Stimulated activated CD8-positive, alpha-beta memory T cell treated with anti-CD3 and anti-CD28 coated beads, Interleukin-4, amount 100 ng/mL, for 1 hour (primary cell): ENCODE measurements around the gene SRC.

Source experiments
- DNase-seq, 2 donors: peaks; one replicate each; pipeline ENCODE4 v3.0.0-alpha.2; 2020; ENCODE audit warnings: low read depth in 2 of 2, low spot score in 1 of 2

SRC gene

DNA sequence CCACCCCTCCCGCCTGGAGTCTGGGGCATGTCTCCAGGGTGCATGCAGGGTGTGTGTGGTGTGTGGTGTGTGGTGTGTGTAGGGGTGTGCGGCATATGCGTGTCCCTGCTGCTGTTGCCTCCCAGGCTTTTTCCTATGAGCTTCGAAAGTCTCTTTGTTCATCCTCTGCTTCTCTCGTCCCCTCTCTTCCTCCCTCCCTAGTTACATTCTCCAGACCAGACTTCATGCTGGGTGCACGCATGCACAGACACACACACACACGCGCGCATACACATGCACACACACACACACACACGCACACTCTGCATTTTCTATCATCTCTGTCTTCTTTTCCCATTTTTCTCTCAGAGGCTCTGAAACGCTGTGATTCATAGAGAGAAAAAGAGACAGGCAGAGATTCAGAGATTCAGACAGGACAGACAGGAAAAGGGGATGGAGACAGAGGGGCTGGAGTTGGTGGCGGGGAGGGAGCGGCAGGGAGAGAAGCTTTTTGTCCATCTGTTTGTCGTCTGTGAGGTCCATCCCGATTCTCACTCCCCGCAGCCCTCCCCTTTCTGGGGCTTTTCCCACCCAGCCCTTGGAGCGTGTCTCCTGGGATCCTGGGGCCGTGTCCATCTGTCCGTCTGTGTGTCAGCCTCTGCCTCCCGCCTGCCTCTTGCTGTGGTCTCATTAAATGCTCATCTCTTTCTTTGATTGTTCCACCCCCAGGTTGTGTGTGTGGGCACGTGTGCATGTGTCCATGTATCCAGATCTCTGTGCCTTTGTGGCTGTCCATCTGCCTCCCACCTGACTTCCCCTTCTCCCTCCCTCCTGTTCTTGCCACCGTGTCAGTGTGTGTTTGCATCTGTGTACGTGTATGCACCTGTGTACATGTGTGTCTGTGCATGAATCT, 62.6 kb downstream of the SRC start:
- DNase-seq, result no peak

DNA sequence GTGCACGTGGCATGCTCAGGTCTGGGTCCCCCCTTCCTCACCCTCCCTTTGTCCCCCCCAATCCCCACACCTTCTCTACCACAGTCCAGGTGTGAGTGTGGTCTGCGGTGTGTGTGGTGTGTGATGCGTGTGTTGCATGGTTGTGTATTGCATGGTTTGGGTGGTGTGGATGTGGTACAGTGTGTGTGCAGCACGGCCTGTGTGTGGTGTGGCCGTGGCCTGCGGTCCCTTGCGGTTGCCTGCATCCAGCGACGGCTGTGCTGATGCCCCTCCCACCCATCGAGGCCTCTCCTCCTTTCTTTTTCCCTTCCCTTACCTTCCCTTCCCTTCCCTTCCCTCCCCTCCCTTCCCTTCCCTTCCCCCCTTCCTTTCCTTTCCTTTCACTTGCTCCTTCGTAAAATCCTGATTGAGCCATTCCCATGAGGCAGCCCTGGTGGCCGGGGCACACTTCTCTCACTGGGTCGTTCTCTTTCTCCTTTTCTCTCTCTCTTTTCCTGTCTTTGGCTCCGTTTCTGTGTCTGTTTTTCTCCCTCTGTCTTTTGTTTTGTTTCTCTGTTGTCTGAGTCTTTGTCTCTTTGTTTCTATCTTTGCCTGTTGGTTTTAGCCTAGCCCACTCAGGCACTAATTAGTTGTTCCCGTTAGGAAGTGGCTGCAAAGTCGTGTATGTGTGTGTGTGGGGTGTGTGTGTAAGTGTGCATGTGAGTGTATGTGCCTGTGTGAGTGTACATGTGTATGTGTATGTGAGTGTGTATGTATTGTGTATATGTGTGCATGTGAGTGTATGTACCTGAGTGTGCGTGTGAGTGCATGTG, 65.7 kb downstream of the SRC start:
- no peak for DNase-seq

DNA sequence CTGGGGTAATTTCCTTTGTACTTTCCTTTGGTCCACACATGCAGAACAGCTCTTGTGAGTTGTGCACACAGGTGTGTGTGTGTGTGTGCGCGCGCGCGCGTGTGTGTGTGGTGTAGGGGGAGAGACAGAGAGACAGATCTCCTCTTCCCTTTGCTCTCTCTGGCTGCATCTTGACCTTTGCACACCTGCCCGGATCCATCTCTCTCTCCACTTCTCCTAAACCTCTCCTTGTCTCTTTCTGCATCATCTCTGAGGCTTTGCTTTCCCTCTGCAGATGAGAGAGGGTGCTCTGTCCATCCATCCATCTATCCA, 67.0 kb downstream of the SRC start:
- no peak for DNase-seq

DNA sequence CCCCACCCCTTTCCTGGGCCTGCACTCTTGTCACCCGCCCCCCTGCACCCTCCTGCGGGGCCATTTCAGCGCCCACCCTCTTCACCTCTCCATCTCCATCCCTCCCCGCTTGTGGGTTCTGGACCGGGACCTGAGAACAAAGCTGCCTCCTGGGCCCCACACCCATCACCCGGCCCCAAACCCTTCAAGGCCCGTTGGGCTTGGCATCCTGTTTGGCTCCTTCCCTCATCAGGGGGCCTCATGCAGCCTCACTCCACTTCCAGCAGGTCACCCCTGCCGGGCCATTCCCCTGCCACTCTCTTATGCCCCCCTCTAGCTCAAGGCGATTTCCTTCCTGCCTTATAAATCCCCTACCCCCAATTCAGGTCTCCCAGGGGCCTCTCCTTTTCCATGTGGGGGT, 67.4 kb downstream of the SRC start:
- DNase-seq, result no peak

DNA sequence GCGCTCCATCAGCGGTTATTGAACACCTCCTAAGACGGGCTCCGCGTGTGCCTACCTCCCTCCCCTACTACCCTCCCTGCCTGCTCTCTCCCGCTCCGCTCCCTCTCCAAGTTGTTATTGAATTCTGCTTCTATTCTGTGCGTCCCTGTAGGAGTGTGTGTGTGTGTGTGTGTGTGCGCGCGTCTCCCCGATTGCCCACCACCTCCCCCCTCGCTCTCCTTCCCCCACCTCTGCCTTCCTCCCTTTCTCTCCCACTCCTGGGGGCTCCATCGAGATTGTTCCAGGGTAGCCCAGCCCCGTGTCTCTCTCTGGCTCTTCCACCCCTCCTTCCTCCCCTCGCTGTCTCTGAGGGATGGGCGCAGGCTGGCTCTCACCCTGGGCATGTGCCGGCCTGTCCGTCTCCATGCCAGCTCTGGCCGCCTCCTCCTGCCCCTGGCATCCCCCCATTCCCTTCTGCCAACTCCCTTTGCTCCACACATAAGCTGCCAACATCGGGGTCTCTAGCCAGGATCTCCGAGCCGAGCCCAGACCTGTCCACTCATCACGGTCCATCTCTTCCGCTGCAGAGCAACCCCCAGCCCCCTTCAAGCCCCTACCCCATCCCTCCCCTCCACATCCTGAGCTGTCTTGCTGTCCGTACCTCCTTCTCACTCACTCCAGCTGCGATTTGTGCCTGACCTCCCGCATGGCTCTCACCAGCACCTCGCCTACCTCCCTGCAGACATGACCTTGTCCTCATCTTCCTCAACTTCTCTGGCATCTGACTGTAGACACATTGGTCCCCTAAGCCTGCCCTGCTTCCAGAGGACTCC, 68.5 kb downstream of the SRC start:
- DNase-seq, result no peak

DNA sequence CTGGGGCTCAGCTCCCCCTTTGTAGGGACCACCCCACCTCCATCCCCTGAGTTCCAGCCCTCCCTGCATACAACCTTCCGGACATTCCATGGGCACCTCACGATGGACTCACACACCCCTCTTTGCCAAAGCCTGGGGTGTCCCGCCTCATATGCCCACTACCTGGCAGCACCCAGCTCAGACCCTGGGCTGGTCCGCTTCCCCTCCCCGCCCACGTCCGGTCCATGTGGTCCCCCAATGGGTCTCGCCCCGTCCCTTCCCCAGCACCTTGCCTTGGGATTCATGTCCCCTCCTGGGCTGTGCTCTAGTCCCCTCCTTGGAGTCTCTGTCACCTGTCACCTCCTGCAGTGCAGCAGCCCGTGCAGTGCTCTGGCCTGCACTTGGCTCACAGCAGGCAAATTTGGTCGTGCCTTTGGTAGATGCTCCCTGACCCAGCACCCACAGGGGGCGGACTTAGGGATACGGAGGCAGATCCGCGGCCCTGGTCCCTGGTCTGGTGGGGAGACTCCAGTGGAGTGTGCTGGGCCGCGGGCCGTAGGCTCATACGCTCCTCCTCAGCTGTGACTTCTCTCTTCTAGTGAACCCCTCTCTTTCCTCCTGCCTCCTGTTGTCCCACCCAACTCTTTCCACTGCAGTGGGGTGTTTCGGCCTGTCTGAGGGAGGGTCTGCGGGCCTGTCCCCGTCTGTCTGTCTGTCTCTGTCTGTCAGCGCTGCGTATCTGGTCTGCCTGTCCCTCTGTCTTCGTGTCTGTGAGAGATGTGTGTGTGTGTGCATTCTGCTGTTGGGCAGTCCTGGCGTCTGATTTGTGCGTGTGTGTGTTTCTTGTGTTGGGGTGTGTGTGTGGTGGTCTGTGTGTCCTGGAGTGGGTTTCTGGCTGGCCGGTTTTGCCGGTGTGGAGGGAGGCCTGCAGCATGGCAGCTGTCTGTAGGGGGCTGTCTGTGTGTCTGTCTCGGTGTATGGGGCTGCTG, 69.5 kb downstream of the SRC start:
- DNase-seq, result no peak

DNA sequence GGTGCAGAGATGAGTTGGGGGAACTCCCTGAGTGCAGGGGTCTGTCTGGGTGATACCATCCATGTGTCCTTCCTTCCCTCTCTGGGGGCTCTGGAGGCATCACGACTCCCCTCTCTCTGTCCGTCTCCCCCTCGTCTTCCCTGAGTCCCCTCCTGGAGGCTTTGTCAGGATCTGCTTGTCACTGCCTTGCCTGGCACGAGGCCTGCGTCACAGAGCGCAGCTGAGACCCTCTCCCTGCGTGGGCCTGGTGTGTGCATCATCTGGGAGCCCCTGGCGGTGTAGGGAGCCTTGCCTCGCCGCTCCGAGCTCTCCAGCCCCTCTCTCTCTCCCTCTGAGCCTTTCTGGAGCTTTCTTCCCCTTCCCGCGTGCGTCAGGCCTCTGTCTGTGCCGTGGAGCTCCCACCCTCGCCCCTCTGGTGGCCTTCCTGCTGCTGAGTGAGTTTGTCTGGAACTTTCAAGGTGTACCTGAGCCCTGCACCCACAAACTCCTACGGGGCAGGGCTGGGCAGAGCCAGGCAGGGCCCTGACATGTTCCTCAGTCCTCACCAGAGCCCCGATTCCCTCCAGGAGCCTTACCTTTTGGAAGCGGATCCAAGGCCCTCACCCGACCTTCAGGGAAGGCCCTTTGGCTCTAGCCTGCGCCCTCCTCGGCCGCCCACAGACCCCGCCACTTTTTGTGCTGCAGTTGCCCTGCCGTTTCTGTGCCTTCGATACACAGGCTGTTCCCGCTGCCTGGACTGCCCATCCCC, 70.3 kb downstream of the SRC start:
- DNase-seq, result no peak

DNA sequence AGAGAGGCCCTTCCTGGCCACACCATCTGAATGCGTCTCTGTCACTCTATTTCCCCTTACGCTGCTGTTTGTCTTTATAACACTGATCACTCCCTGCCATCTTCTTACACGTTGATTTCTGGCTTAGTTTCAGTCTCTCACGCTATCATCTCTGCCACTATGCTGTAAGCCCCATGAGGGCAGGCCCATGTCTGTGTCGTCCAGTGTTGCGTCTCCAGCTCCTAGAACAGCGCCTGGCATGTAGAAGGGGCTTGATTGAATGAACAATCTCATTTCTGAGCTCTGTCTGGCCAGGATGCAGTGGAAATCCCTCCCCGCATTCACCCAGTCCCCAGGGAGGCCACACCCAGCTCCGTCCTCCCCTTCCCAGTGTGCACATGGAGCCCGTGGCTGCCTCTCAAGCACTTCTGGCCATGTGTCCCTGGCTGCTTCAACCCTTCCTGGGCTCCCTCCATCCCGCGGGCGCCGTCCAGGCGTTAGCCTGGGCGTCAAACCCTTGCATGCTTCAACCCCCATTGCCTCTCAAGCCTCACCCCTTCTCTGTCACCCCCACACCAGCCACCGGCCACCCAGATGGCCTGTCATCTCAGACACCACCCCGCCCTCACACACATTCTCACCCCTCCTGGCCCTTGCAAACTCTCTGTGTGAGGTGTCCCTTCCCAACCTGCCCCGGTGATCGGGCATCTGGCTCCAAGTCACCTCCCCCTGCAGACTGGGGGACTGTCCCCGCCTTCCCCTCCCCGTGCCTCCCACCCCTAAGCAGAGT, 71.1 kb downstream of the SRC start:
- DNase-seq, result no peak

DNA sequence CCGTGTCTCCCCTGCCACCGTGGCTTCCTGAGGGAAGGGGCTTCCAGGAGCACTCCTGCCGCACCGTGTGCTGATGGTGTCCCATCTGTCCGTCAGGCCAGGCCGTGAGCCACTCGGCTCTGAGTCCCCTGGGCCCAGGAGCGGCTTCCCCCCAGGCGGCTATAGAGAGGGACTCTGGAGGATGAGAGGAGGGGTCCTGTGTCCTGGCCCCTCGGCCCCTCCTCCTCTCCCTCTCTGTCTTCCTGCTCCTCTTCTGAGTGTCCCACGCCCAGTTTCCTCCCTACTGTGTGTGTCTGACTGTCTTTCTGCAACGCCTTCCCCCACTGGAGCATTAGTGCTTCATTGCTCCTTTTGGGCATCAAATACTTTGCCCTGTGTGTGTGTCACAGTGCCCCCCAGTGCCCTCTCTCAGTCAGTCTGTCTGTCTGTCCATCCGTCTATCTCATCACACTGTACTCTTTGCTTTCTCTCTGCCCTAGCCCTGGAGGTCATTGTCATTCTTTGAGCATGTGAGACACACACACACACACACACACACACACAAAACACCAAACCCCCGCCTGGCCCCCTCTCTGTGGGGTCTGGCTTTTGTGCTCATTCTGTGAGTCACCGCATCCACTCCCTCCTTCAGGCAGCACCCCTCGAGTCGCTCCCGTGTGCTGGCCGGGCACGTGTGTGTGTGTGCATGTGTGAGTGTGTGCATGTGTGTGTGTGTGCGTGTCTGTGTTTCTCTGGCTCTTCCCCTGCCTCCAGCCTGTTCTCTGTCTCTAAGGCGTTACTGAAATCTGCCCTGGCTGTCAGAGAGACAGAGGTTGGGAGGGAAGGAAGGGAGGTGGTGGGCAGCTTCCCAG, 71.9 kb downstream of the SRC start:
- no peak for DNase-seq

DNA sequence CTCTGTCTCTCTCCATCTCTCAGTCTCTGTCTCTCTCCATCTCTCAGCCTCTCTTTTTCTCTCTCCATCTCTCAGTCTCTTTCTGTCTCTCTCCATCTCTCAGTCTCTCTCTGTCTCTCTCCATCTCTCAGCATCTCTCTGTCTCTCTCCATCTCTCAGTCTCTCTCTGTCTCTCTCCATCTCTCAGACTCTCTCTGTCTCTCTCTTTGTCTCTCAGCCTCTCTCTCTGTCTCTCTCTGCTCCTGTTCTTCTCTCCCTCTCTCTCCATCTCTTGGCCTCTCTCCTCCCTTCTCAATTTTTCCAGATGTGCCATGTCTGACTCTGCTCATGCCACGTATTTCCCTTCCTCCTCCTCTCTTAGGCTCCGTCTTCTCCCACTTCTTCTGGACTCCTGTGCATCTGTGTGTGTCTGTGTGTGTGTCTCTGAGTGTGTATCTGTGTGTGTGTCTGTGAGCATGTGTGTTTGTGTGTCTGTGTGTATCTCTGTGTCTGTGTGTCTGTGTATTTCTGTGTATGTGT, 72.7 kb downstream of the SRC start:
- no peak for DNase-seq

DNA sequence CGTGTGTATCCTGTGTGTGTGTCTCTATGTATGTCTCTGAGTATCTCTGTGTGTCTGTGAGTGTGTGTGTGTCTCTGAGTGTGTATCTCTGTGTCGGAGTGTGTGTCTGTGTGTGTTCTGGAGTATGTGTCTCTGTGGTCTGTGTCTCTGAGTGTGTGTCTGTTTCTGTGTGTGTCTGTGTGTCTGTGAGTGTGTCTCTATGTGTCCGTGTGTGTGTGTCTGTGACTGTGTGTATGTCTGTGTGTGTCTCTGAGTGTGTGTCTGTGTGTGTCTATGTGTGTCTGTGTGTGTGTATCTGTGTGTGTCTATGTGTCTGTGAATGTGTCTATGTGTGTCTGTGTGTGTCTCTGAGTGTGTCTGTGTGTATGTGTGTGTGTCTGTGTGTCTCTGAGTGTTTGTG, 73.4 kb downstream of the SRC start:
- no peak for DNase-seq

DNA sequence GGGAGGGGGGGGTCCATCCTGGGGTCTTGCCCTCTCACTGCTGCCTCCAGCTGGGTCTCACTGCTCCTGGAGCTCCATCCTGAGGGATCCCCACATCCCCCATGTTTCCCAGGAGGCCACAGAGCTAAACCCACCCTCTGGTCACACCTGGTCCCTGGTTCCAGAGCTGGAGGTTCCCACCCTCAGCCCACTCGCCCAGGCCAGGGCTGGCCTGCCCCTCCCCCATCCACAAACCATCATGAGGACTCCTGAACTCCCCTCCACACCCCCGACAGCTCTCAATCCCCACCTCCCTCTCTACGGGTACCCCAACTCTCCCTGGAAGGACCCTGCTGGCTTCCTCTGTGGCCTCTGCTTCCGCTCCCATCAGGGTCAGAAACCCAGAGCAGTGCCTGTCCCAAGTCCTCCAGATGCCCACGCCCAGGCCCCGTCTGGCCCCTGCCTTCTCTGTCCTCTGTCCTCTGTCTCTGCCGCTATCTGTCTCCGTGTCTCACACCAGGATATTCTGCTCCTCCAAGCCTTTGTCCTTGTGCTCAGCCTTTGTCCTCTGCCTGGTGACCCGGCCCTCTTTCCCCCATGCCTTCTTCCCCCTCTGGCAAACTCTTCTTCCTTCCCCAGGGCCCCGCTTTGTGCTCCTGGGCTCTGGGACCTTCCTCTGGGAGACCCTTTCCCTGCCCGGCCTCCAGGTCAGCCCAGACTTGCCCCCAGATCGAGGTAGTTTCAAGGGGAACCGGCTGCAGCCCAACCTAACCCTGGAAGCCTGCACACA, 74.0 kb downstream of the SRC start:
- no peak for DNase-seq

DNA sequence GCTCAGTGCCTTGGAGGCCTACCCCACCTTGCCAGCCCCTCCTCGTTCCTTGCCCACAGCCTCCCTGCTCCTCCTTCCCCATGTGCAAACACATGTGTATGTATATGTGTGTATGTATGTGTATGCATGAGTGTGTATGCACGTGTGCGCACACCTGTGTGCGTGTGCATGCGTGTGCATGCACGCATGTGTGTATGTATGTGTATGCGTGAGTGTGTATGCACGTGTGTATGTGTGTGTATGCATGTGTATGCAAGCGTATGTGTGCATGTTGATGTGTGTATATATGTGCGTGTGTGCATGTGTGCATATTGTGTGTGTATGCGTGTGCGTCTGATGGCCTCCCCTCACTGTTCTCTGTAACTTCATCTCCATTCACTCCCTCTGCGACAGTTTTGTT, 74.7 kb downstream of the SRC start:
- DNase-seq, result no peak

DNA sequence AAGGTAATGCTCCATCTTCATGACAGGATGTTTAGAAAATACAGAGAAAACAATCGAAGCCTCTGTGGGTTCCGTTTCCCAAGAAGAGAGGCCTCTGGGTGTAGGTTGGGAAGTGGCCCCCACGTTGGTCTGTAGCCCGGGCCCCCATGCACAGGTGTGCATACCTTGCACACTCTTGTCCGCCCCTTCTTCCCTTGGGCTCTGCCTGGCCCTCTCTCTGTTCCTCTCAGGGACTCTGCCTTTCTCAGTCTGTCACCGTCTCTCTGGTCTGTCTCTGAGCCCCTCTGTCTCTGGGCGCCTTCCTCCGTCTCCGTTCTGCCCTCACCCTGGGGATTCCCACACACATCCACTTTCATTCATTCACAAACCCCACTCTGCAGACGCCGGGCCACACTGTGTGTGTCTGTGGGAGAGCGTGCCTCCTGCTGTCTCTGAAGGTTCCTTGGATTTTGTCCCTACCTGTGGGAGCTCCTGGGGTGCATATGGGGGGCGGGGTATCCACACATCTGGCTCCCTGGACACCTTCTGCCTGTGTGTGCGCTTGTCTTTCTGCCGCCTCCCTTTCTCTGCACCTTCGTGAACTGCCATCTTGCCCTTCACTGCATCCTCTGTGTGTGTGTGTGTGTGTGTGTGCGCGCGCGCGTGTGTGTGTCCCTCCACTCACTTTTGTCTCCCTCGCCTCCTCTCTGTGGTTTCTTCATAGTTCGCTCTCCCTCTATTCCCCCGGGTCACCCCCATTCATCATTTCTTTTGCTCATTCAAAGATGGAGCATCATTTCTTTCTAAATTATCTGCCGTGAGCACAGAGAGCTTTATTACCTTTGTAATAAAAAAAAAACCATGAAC, 75.3 kb downstream of the SRC start:
- no peak for DNase-seq

DNA sequence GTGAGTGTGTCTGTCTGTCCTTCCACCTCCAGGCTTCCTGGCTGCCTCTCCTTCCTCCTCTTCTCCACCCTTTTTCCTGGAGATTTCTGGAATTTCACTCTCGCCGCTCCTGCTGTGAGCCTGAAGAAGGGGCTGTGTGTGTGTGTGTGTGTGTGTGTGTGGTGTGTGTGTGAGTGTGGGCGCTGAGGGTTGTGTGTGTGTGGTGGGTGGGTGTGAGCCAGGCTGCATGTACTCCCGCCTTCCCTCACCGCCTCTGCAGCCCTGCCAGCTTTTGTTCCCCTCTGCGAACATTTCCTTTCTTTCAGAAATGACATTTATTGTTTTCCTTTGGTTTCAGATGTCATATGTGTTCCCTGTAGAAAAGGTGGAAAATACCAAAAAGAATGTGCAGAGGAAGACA, 76.0 kb downstream of the SRC start:
- no peak for DNase-seq

DNA sequence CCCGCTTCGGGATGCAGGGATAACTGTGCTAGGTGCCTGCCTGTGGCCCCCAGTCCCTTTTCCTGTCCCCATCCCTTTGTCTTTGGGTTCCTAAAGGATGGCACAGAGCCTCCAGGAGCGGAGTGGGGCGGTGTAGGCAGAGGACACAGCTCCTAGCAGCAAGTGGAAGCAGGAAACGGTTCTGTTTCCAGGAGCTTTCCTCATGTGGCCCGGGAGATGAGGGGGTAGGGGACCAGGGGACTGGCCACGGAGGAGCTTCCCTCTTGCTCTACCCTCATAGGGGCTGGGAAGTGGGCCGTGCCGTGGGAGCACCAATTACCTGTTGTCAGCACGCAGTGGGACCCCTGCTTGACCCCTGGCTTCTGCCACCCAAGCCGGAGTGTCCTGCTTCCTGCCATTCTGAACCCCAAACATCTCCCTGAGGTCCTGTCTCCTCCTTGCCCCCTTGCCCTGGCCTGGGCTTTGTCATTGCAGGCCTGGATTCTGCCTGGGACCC, 76.9 kb downstream of the SRC start:
- DNase-seq, result no peak
